Peyer's patch (tissue), 4 donors: ENCODE data around the gene SLK. TPM values are rescaled to one million over a fixed set of nuclear protein-coding genes. Genes with fewer than 3 reads are reported as not detected.

Experiments
- DNase-seq, 3 donors: peaks; one replicate each; pipeline ENCODE4 v3.0.0-alpha.2; 2017 to 2019
- H3K27ac ChIP-seq, 4 donors: fragments of 200-600 bp; sonication (generic); one replicate each; pipeline ENCODE4 v1.5.1; 2016 to 2019
- H3K27me3 ChIP-seq, 2 donors: fragments of 200-600 bp; sonication (generic); one replicate each; pipeline ENCODE4 v1.5.1; 2019
- H3K36me3 ChIP-seq, 3 donors: fragments of 200-600 bp; sonication (generic); one replicate each; pipeline ENCODE4 v1.5.1; 2016 to 2019
- H3K4me1 ChIP-seq, 4 donors: fragments of 200-600 bp; sonication (generic); one replicate each; pipeline ENCODE4 v1.5.1; 2016 to 2019
- H3K4me3 ChIP-seq, 4 donors: fragments of 200-600 bp; sonication (generic); 1 replicate in 3 of 4; 2 replicates in 1 of 4; pipeline ENCODE4 v1.5.1; 2016 to 2019; ENCODE audit warnings: mild to moderate bottlenecking in 1 of 4
- H3K9me3 ChIP-seq, 4 donors: fragments of 200-600 bp; sonication (generic); one replicate each; pipeline ENCODE4 v1.5.1; 2016 to 2019; ENCODE audit warnings: mild to moderate bottlenecking in 1 of 4
- POLR2A ChIP-seq, 2 donors: fragments of 450-650 bp; IDR thresholded peaks; one replicate each; pipeline ENCODE4 v1.5.1; 2017; ENCODE audit warnings: antibody characterized with exemption in 2 of 2, mild to moderate bottlenecking in 2 of 2, moderate library complexity in 2 of 2
- total RNA-seq, 4 donors: library from RNA; depleted of rRNA; stranded (reverse); fragments of >200 nt; gene quantifications; one replicate each; pipeline ENCODE4 v1.1.0, GENCODE V29; 2016
- TF ChIP-seq, protein P1 (sequence below), 6 experiments: fragments of 450-650 bp in 4 of 6; fragments of 200-600 bp in 2 of 6; sonication (generic) in 1 of 6; IDR thresholded peaks; one replicate each; pipeline ENCODE4 v1.5.1; 2017 to 2019; ENCODE audit warnings: antibody characterized with exemption in 6 of 6, mild to moderate bottlenecking in 3 of 6, moderate library complexity in 1 of 6

The SLK gene
- total RNA-seq, 4 donors from 2014 or later, result 38.5 to 55.4 (median 52.6) TPM

DNA sequence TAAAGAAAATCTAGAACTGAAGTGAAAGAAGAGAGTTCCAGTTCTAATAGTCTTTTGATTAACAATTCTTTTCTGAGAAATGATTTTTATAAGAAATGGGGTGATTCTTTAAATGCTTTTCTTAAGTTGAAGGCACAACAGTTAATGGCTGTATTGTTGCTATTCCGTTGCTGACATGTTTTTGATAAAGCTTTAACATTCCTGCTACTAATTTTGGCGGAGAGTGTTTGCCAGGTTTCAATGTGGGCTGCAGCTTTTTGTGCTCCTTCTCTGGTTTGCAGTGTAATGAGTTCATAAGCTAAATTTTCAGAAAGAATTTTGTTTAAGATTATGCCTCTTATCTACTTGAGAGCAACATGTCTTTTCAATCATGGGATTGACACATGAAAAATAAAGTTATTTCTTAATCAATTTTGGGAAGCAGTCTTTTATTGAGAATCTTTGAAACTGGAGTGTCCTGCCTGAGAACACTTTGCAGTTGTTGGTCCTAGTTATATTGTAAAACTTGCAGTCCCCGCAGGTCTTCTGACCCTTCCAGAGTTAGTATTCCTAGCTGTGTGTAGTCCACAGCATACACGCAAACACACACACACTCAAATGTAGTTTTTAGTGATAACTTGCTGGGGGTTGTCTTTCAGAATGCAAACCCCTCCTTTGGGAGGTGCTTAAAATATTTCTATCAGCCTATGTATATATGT, 62.0 kb downstream of the SLK start:
- H3K27ac ChIP-seq, result no peak overlapping the region
- no peaks in the 10 kb centered on the region for H3K4me1 ChIP-seq
- no peak overlapping the region for H3K4me3 ChIP-seq
- no peak for TF ChIP-seq POLR2A (IDR thresholded peaks at IDR 0.05)
- TF ChIP-seq, protein P1, sequence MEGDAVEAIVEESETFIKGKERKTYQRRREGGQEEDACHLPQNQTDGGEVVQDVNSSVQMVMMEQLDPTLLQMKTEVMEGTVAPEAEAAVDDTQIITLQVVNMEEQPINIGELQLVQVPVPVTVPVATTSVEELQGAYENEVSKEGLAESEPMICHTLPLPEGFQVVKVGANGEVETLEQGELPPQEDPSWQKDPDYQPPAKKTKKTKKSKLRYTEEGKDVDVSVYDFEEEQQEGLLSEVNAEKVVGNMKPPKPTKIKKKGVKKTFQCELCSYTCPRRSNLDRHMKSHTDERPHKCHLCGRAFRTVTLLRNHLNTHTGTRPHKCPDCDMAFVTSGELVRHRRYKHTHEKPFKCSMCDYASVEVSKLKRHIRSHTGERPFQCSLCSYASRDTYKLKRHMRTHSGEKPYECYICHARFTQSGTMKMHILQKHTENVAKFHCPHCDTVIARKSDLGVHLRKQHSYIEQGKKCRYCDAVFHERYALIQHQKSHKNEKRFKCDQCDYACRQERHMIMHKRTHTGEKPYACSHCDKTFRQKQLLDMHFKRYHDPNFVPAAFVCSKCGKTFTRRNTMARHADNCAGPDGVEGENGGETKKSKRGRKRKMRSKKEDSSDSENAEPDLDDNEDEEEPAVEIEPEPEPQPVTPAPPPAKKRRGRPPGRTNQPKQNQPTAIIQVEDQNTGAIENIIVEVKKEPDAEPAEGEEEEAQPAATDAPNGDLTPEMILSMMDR (IDR thresholded peaks at IDR 0.05), result no peak
- no peaks in the 10 kb centered on the region for H3K9me3 ChIP-seq
- DNase-seq, result no peak
- peaks cover 0 to 48% (median 0%) of the 10 kb centered on the region in 3 donors for H3K36me3 ChIP-seq
- H3K27me3 ChIP-seq, result no peaks in the 10 kb centered on the region

DNA sequence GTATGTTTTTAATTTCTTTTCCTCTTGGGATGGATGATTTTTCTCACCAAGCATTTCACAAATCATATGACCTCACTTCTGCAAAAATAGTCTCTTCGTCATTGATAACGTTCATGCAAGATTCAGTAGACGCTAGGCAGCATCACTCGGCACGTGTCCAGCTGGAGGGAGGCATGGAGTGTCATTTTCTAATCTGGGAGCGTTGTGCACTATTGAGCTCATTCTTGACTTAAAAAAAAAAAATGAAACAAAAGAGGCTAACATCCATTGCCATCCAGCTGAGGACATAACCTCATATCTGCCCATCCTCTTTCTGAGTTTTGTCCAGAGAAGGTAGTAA, 62.6 kb downstream of the SLK start:
- TF ChIP-seq, protein P1 (IDR thresholded peaks at IDR 0.05), result no peak
- TF ChIP-seq POLR2A (IDR thresholded peaks at IDR 0.05), result no peak
- Histone ChIP-seq H3K4me1 (no peaks in the 10 kb centered on the region), H3K4me3 (no peak overlapping the region), H3K27ac (no peak overlapping the region), H3K9me3 (no peaks in the 10 kb centered on the region), H3K27me3 (no peaks in the 10 kb centered on the region), H3K36me3 (peaks cover 0 to 43% (median 0%) of the 10 kb centered on the region in 3 donors)
- no peak for DNase-seq

DNA sequence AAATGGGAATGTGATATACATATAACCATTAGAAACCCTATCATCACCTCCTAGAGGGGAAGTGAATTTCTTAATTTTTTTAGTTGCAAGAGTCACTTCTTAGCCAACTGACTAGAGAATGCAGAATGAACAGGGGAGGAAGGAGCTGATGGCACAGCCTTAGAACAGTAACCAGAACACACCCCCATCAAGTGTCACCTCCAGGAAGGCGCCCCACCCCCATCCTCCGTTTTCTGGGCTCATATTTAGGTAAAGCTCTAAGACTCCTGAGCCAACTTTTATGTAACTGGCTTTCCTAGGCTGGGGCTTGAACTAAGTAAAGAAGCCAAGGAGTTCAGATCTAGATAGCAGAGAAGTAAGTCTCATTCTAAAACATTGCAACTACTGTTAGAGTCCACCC, 64.7 kb downstream of the SLK start:
- TF ChIP-seq POLR2A (IDR thresholded peaks at IDR 0.05), result no peak
- TF ChIP-seq, protein P1 (IDR thresholded peaks at IDR 0.05), result no peak
- Histone ChIP-seq H3K4me1 (no peaks in the 10 kb centered on the region), H3K27me3 (no peaks in the 10 kb centered on the region), H3K36me3 (peaks cover 0 to 36% (median 0%) of the 10 kb centered on the region in 3 donors), H3K27ac (no peak overlapping the region), H3K9me3 (no peaks in the 10 kb centered on the region), H3K4me3 (no peak overlapping the region)
- no peak for DNase-seq

DNA sequence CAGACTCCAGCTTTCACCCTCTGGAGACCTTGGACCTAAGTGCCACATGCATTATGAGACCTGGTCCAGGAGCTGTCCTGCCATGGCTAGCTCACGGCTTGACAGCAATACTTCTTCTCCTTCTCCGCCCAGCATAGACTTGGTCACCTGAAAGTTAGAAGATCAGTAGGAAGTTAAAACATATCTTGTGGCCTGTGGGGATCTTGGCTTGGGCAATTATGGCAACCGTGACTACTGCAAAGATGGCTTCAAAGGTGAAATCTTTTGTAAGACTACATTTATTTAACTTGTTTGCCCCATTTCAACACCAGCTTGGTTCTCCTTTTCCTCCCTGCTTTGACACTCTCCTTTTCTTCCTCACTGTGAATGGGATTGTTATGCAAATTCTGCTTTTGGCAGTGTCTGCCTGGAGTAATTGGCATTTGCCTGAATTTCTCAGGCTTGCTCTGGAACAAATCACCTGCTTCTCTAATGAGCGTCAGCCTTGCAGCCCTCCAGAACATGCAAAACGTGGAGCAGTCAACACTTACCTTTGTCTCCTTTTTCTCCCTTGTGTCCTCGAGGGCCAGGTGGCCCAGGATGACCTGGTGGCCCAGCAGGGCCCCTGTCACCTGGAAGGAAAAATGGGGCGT, 65.3 kb downstream of the SLK start:
- peaks cover 0 to 37% (median 0%) of the 10 kb centered on the region in 3 donors for H3K36me3 ChIP-seq
- TF ChIP-seq, protein P1 (IDR thresholded peaks at IDR 0.05), result no peak
- TF ChIP-seq POLR2A (IDR thresholded peaks at IDR 0.05), result no peak
- H3K4me1 ChIP-seq, result no peaks in the 10 kb centered on the region
- DNase-seq, result no peak
- no peak overlapping the region for H3K4me3 ChIP-seq
- H3K27me3 ChIP-seq, result no peaks in the 10 kb centered on the region
- no peak overlapping the region for H3K27ac ChIP-seq
- H3K9me3 ChIP-seq, result no peaks in the 10 kb centered on the region

DNA sequence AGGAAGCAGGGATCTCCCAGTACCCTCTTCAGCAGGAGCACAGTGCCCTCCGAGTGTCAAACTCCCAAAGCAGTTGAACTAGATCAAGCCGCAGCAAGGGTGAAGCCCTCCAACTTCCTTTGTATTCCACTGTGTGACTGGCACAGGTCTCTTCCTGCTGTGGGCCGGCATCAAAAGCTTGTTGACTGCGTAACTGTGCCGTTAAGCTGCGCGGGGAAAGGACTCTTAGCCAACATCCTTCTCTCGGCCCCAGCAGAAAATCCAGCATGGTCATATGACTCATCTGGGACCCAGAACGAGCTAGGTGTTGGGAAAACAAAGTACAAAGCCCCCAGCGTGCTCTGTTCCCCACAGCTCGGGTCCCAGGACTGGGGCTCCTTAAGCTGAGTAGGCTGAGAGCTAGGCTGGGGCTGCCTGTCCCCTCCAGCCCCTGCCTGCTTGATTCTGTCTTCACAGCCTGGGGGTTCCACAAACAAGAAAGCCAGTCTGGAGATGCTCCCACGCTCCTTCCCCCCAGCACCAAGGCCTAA, 66.5 kb downstream of the SLK start:
- H3K4me1 ChIP-seq, result no peaks in the 10 kb centered on the region
- H3K4me3 ChIP-seq, result no peak overlapping the region
- no peaks in the 10 kb centered on the region for H3K27me3 ChIP-seq
- no peak for TF ChIP-seq POLR2A (IDR thresholded peaks at IDR 0.05)
- TF ChIP-seq, protein P1 (IDR thresholded peaks at IDR 0.05), result no peak
- H3K27ac ChIP-seq, result no peak overlapping the region
- no peak for DNase-seq
- H3K9me3 ChIP-seq, result no peaks in the 10 kb centered on the region
- H3K36me3 ChIP-seq, result peaks cover 0 to 33% (median 0%) of the 10 kb centered on the region in 3 donors
